Right cardiac atrium (tissue), 5 donors: ENCODE data around the gene CMTM1. TPM values are rescaled to one million over a fixed set of nuclear protein-coding genes. Genes with fewer than 3 reads are reported as not detected.
"Not testable (repeated sequence)": the region's sequence is repeated elsewhere in the genome, so short reads cannot be mapped to it uniquely, and the experiment has no call there.

ENCODE experiments used
- ATAC-seq, 2 donors: fragments of 200-7000 bp; cut with Tn5 transposase; one replicate each; pipeline versions ENCODE4 v1.8.0 to v1.9.1; 2020; ENCODE audit warnings: moderate library complexity in 2 of 2, mild to moderate bottlenecking in 1 of 2
- DNase-seq, 3 donors: peaks; one replicate each; pipeline ENCODE4 v3.0.0-alpha.2; 2020
- H3K27ac ChIP-seq: one replicate; pipeline ENCODE4 v1.5.1; 2013; ENCODE audit warnings: mild to moderate bottlenecking, low read length, control low read depth, moderate library complexity
- H3K27me3 ChIP-seq: one replicate; pipeline ENCODE4 v1.6.1; 2013; ENCODE audit not compliant: control insufficient read depth, insufficient read depth
- H3K4me1 ChIP-seq: one replicate; pipeline ENCODE4 v1.6.1; 2013; ENCODE audit warnings: low read length; ENCODE audit not compliant: control insufficient read depth, insufficient read depth
- H3K4me3 ChIP-seq: one replicate; pipeline ENCODE4 v1.5.1; 2013; ENCODE audit warnings: low read length, control low read depth
- H3K9me3 ChIP-seq: one replicate; pipeline ENCODE4 v1.6.1; 2013; ENCODE audit warnings: low read length; ENCODE audit not compliant: control insufficient read depth
- WGBS: extraction: QIAGEN DNeasy Blood & Tissue Kit; methylation state at CpG from one replicate; pipeline ENCODE4 v1.1.7; 2013; 5-methylcytosine and 5-hydroxymethylcytosine counted together
- intact Hi-C, 4 donors: fragments of 100-400 bp; cut with DNase I; formaldehyde crosslinking; loops; one replicate each; pipeline versions ENCODE4 v1.11.0 to v1.14.0; 2022 to 2023
- polyA plus RNA-seq: library from polyadenylated mRNA; stranded (reverse); fragments of 200-250 nt; gene quantifications from one replicate; pipeline ENCODE4 v1.2.3, GENCODE V29; 2013
- total RNA-seq, 4 donors: library from RNA; stranded (reverse); fragmentation: NEBNext Ultra II Directional; extraction: Animal tissue kit (Norgen Biotek cat#: 25700); gene quantifications; one replicate each; pipeline ENCODE4 v1.2.1, GENCODE V29; 2021
- donor health status: healthy with polysubstance abuse.
- donor health status: DM: no; HTN: yes; CAD: no.
- donor health status: DM: no; HTN: no; CAD: no.
- donor health status: DM: no; HTN: yes; CAD: no; lungs with severe emphysema.
- donor health status: DM: yes; HTN: yes; CAD: no.

The CMTM1 gene
- total and polyA plus RNA-seq, 5 donors: 0.14 to 2.6 (median 1.8) TPM

DNA sequence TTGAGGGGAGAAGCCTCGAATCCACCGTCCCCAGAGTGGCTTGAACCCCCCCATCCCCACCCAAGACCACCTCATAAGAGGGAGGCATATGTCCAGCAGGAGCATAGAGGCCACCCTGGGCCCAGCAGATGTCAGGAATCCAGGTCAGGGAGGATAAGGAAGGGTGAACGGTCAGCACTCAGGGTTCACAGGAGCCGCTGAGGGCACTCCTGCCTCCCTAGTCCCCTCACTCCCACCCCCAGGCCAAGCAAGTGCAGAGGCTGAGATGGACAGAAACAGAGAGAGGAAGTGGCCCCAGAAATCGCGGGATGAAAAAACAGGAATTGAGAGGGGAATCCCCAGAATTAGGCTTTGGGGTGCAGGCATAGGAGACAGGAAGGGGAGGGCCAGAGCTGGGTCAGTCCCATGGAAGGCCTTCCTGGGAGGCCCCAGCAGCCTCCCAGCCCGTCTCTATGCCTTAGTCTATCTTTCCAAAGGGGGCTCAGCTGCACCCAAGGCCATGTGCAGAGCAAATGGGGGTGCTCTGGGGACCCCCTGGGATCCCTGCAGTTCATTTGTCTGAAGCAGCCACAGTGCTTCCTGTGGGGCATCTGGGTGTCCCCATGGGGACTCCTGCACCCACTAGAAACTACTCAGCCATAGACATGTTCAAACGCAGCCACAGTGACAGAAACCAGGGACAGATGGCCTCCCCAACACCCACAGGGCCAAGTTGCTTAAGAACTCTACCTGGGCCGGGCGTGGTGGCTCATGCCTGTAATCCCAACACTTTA is 39.9 kb downstream of the CMTM1 start:
- Histone ChIP-seq H3K27ac (peak overlapping the region; percentile 77), H3K4me1 (no peaks in the 10 kb centered on the region), H3K27me3 (no peaks in the 10 kb centered on the region), H3K4me3 (peak overlapping the region; percentile 77), H3K9me3 (no peaks in the 10 kb centered on the region)
- ATAC-seq (peak in 1 of 2 donors; percentile 0), DNase-seq (peak in 1 of 3 donors; percentile 46)
- intact Hi-C loops: loop anchor here in 3 of 4 donors (5.0 to 10.0 kb wide), 5 partner anchors 121 to 261 kb away; no protein-coding TSS in a partner anchor
- 47% methylated on average over 10 of the region's 10 CpGs for WGBS

DNA sequence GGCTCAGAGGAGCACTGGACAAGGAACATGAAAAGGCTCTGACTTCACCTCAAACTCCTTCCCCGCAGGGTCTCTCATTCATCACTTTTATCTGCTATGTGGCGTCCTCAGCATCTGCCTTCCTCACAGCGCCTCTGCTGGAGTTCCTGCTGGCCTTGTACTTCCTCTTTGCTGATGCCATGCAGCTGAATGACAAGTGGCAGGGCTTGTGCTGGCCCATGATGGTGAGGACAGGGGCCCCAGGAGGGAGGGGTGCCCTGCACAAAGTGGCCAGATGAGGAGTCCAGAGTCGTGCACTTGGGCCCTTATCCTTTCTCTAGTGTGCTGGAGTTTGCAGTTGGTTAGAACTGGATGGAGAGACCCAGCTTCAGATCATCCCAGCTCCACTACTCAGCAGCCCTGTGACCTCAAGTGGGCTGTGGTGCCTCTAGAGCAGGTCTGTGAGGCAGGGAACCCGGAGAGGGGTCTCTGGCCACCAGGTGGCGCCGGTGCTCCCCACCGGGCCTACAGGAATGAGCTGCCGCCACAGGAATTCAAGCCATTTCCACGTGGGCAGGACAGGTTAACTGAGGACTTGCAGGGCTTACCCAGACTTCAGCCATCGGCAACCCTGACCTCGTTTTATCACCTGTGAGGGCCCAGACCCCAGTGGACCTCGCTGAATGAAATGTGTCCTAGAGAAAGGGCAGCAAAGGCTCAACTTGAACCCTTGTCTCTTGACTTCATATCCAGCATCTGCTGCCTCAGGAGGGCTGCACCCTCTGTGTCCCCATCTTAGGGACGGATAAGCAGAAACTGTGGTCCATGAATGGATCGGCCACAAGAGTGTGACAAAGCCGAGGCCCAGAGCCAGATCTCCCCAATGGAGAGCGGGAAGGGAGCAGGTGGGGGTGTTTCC is 42.3 kb downstream of the CMTM1 start:
- ATAC-seq: peak; percentile 49 to 51
- H3K27ac ChIP-seq: no peak overlapping the region

DNA sequence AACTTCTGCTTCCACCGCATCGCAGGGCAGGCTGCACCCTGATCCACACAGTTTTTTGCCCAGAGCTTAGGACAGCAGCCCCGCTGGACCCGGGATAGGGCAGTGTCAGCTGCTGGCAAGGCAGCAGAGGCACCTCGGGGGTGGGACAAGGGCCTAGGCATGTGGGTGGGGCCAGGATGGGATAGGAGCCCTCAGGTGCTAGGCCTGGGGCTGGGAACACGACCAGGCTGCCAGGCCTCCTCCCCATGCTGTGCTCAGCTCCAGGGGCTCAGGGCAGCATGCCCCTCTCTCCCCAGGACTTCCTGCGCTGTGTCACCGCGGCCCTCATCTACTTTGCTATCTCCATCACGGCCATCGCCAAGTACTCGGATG is 42.9 kb downstream of the CMTM1 start:
- 77% methylated on average over 12 of the region's 12 CpGs for WGBS
- no peak for ATAC-seq
- H3K27ac ChIP-seq: no peak overlapping the region

More for the DNA sequence above, 42.3 kb downstream of the CMTM1 start:
- no peak overlapping the region for H3K4me3 ChIP-seq
- H3K9me3 ChIP-seq: no peaks in the 10 kb centered on the region
- no peaks in the 10 kb centered on the region for H3K27me3 ChIP-seq
- H3K4me1 ChIP-seq: no peaks in the 10 kb centered on the region
- peak; percentile 88 to 96 (median 94) for DNase-seq
- 29% methylated on average over 17 of the region's 17 CpGs for WGBS
- intact Hi-C loops: loop anchor here in 3 of 4 donors (5.0 to 10.0 kb wide), 5 partner anchors 124 to 259 kb away; no protein-coding TSS in a partner anchor

DNA sequence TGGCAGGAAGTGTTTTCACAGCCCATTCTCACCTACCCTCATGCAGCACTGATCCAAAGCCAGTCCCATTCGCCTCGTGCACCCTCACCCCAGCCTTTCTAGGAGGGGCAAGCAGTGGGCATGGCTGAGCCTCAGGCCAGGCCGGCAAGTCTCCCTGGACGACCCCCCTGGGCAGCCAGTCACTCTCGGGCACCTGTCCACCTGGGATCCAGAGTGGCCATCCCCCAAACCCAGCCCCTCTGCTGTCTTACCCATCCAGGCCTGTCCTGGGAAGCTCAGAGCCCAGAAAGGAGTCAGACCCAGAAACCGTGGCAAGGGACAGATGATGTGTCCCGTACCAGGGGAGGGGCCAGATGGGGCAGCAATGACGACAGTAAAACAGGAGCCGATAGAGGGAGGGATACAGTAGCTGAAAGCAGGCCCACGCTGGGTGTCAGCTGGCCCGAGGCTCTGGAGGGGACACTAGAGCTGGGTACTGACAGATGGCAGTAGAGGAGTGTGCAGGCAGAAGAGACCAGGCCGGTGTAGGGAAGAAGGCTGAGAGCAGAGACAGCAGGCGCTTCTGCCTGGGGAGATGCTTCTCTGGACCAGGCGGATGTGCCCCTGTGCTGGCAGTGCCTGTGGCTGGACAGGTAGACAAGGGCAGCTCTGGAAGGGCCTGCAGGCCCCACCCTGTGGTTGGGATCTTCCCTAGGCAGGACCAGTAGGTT is 44.0 kb downstream of the CMTM1 start:
- no peaks in the 10 kb centered on the region for H3K9me3 ChIP-seq
- 87% methylated on average over 14 of the region's 14 CpGs for WGBS
- intact Hi-C loops: no loop called here

More for the DNA sequence above, 42.9 kb downstream of the CMTM1 start:
- intact Hi-C loops: loop anchor here in 3 of 4 donors (5.0 to 10.0 kb wide), 5 partner anchors 124 to 258 kb away; no protein-coding TSS in a partner anchor
- Histone ChIP-seq H3K27me3 (no peaks in the 10 kb centered on the region), H3K9me3 (no peaks in the 10 kb centered on the region), H3K4me1 (no peaks in the 10 kb centered on the region), H3K4me3 (no peak overlapping the region)
- no peak for DNase-seq

DNA sequence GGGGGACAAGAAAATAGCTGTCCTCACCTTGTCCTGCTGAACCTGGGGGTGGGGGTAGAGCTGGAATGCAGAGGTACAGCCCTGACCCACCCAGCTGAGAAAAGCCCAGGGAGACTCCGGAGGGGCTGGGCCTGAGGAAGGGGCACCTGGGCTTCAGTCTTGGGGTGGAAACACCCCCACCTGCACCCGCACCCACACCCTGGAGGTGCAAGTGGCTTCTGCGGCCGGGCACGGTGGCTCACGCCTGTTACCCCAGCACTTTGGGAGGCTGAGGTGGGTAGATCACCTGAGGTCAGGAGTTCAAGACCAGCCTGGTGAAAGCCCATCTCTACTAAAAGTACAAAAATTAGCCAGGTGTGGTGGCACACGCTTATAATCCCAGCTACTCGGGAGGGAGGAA is 45.7 kb downstream of the CMTM1 start:
- H3K27ac ChIP-seq, DNase-seq, ATAC-seq, H3K9me3 ChIP-seq, H3K27me3 ChIP-seq, H3K4me3 ChIP-seq, intact Hi-C loops, H3K4me1 ChIP-seq: not testable (repeated sequence)
- 95% methylated on average over 8 of the region's 8 CpGs for WGBS

More for the DNA sequence above, 44.0 kb downstream of the CMTM1 start:
- Histone ChIP-seq H3K27ac (no peak overlapping the region), H3K27me3 (no peaks in the 10 kb centered on the region), H3K4me1 (no peaks in the 10 kb centered on the region), H3K4me3 (no peak overlapping the region)
- ATAC-seq (no peak), DNase-seq (no peak)

DNA sequence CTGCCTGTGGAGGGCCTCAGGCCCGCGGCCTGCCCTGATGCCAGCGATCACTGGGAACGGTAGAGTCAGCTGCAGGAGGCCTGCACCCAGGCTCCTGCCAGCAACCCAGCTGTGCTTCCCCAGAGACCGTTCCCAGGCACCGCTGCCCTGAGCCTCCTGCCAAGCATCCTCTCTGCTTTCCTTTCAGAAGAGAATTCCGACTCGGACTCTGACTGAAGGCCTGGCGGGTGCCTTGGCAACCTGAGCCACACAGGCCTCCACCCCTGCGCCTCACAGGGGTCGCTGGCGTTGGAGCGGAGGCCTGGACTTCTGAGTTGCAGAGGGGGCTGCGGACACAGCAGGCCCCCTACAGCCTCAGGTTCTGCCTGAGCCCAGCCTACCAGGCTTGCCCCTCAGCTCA is 46.2 kb downstream of the CMTM1 start:
- H3K27ac ChIP-seq: no peak overlapping the region
- H3K9me3 ChIP-seq: no peaks in the 10 kb centered on the region
- intact Hi-C loops: no loop called here
- 84% methylated on average over 14 of the region's 14 CpGs for WGBS
- no peak for ATAC-seq
- no peak for DNase-seq
- H3K27me3 ChIP-seq: no peaks in the 10 kb centered on the region
- H3K4me3 ChIP-seq: no peak overlapping the region
- no peaks in the 10 kb centered on the region for H3K4me1 ChIP-seq

DNA sequence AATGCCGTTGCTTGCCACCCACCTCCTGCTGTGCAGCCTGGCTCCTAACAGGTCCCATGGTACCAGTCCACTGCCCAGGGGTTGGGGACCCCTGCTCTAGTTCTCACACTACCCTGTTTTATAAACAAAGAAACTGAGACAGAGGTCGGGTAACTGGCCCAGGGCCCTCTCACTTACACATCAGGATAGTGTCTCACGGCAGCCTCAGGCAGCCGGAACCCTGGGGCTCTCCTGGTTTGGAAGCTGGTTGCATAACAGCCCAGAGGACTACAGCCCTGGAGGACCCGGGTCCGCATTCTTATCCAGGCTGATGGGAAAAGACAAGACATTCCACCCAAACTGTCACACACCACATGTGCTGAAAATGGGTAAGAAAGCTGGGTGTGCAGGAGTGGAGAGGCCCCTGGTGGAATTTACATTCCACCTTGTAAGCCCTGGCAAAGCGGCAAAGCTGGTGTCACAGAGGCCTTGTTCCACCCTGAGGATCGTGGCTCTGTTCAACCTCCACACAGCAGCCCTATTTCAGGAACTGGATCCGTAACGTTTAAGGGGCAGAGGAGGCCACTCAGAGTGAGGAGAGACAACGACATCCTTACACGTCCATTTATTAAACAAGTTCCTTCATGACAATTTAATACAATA is 48.0 kb downstream of the CMTM1 start:
- 80% methylated on average over 12 of the region's 12 CpGs for WGBS
- Histone ChIP-seq H3K4me1 (peaks cover 2% of the 10 kb centered on the region), H3K4me3 (no peak overlapping the region), H3K27ac (no peak overlapping the region), H3K9me3 (no peaks in the 10 kb centered on the region), H3K27me3 (no peaks in the 10 kb centered on the region)
- ATAC-seq (no peak), DNase-seq (no peak)
- intact Hi-C loops: no loop called here

DNA sequence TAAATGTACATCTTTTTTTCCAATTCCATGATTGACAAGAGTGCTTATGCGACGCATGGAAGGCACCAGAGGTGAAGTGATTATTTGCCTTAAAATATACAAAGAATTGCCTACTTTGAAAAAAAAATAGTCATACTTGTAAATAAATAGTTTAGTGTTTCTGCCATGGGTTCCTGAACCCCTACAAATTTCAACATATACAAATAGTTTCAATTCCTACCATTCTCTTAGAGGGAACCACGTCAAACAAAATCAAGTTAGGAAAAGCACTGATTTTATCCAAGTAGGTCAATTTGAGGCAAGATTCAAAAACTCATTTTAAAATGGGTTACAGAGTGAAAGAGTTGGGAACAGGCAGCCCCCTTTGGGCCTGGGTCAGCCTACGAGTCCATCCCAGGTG is 49.9 kb downstream of the CMTM1 start:
- intact Hi-C loops: no loop called here
- no peak for ATAC-seq
- H3K4me1 ChIP-seq: peaks cover 2% of the 10 kb centered on the region

DNA sequence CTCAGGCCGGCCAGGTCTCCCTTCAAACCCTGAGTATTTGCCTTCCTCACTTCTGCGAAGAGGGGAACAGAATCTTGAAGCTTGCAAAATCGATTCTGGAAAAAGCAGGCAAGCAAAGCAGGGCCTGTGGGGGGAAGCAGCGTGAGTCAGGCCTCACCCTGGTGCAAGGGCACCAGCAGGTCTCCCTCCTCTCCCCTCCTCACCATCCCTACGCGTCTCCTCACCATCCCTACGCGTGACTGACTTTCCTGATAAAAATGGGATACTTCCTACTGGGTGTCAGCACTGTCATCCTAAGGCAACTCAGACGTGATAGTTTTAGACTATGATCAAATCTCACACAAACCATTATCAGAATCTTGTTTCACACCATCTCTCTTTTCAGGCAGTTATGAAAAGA is 50.4 kb downstream of the CMTM1 start:
- Histone ChIP-seq H3K4me1 (peaks cover 2% of the 10 kb centered on the region), H3K9me3 (no peaks in the 10 kb centered on the region), H3K27ac (no peak overlapping the region), H3K27me3 (no peaks in the 10 kb centered on the region), H3K4me3 (no peak overlapping the region)
- WGBS: 66% methylated on average over 9 of the region's 9 CpGs
- intact Hi-C loops: no loop called here
- ATAC-seq: no peak
- DNase-seq: no peak

More for the DNA sequence above, 49.9 kb downstream of the CMTM1 start:
- Histone ChIP-seq H3K9me3 (no peaks in the 10 kb centered on the region), H3K27me3 (no peaks in the 10 kb centered on the region), H3K27ac (no peak overlapping the region), H3K4me3 (no peak overlapping the region)
- no peak for DNase-seq
- 92% methylated on average over 4 of the region's 4 CpGs for WGBS

DNA sequence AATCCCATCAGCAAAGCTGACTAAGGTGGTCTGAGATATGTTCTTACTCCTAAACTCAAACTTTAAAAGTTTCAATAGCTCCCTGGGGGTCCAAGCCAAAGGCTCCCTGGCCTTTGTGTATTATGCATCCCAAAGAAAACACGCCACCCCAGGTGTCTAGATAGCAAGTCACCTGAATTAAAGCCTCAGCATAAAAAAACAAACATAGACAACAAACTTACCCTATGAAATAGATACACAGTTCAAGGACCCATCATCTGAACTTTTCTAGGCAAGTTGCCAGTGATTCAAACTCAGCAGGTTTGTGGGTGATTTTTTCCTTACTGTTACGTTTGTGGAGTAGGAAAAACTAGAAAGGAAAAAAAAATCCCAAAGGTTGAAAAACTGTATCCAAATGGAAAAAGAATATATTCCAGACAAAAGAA is 50.8 kb downstream of the CMTM1 start:
- no peak for ATAC-seq
- no peaks in the 10 kb centered on the region for H3K9me3 ChIP-seq
- intact Hi-C loops: no loop called here
- H3K4me3 ChIP-seq: no peak overlapping the region
- no peak overlapping the region for H3K27ac ChIP-seq
- WGBS: 83% methylated on average over 2 of the region's 2 CpGs
- H3K4me1 ChIP-seq: peaks cover 2% of the 10 kb centered on the region
- no peaks in the 10 kb centered on the region for H3K27me3 ChIP-seq
- DNase-seq: no peak
